OCI-LY7 (cell line): ENCODE measurements around the gene HCN1.

ENCODE experiments used
- EZH2phosphoT487 ChIP-seq: fragments of 200-600 bp; sonication (generic); IDR thresholded peaks from 2 replicates; pipeline ENCODE4 v1.6.1; 2018; ENCODE audit warnings: low read depth, borderline replicate concordance, mild to moderate bottlenecking, mixed run types, antibody characterized with exemption, low read length, moderate library complexity, mixed read lengths
- TF ChIP-seq, protein P1 (sequence below): fragments of 200-600 bp; sonication (generic); conservative IDR thresholded peaks from 2 replicates; pipeline ENCODE4 v1.5.1; 2014; ENCODE audit warnings: mild to moderate bottlenecking, antibody characterized with exemption, low read length, moderate library complexity, mixed read lengths

DNA sequence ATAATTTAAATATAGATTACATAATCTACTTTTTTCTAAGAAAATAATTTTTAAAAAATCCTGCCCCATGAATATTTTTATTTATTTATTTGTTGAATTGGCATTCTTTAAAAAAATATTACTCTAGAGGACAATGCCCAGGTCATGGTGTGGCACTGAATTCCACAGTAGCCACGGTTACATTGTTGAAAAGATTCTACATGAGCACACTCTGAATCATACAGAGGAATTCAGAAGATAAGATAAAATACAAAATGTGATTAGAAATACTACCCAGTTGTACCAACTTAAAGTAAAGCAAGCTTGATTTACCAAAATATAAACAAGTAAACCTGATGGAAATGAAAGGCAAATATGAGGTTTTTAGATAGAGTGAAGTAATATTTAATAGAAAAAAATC is 183.7 kb downstream of the HCN1 start:
- no peak for TF ChIP-seq EZH2phosphoT487
- TF ChIP-seq, protein P1, sequence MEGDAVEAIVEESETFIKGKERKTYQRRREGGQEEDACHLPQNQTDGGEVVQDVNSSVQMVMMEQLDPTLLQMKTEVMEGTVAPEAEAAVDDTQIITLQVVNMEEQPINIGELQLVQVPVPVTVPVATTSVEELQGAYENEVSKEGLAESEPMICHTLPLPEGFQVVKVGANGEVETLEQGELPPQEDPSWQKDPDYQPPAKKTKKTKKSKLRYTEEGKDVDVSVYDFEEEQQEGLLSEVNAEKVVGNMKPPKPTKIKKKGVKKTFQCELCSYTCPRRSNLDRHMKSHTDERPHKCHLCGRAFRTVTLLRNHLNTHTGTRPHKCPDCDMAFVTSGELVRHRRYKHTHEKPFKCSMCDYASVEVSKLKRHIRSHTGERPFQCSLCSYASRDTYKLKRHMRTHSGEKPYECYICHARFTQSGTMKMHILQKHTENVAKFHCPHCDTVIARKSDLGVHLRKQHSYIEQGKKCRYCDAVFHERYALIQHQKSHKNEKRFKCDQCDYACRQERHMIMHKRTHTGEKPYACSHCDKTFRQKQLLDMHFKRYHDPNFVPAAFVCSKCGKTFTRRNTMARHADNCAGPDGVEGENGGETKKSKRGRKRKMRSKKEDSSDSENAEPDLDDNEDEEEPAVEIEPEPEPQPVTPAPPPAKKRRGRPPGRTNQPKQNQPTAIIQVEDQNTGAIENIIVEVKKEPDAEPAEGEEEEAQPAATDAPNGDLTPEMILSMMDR: no peak
